IMR-90 (cell line): ENCODE results near the gene RYK. TPM values are rescaled to one million over a fixed set of nuclear protein-coding genes. Genes with fewer than 3 reads are reported as not detected.

ENCODE experiments used
- ATAC-seq: fragments of 200-7000 bp; cut with Tn5 transposase; 2 replicates; pipeline ENCODE4 v1.9.1; 2020; ENCODE audit warnings: low read depth, mild to moderate bottlenecking, moderate library complexity
- BruUV-seq: library from RNA; stranded (reverse); fragments of 400-500 nt; replicated peaks from 2 replicates; lab custom pipeline; 2021; lab: Mats Ljungman, UMichigan
- CTCF ChIA-PET: fragments of 300-600 bp; formaldehyde crosslinking; extraction: SDS; loops from one replicate; lab custom pipeline; 2021; ENCODE audit warnings: antibody characterized with exemption; lab: Yijun Ruan, JAX
- POLR2A ChIA-PET: fragments of 300-600 bp; sonication (Branson Sonifier 250); formaldehyde crosslinking; loops from one replicate; lab custom pipeline; 2022; ENCODE audit warnings: antibody characterized with exemption; ENCODE audit not compliant: unreplicated experiment; lab: Charles Lee
- DNase-seq: peaks from one replicate; pipeline ENCODE4 v3.0.0; 2013
- H2AFZ ChIP-seq: replicated peaks from 2 replicates; pipeline ENCODE3; 2013; ENCODE audit warnings: low read length, mild to moderate bottlenecking; ENCODE audit not compliant: poor library complexity
- H2AK5ac ChIP-seq: 2 replicates; pipeline ENCODE4 v1.6.1; 2013; ENCODE audit warnings: low read depth, low read length, inconsistent platforms
- H2AK9ac ChIP-seq: replicated peaks from 2 replicates; pipeline ENCODE3; 2013; ENCODE audit warnings: mild to moderate bottlenecking, low read depth, low read length, moderate library complexity; ENCODE audit not compliant: poor library complexity
- H2BK120ac ChIP-seq: 2 replicates; pipeline ENCODE4 v1.6.1; 2013; ENCODE audit warnings: low read depth, low read length, inconsistent platforms
- H2BK15ac ChIP-seq: 3 replicates; pipeline ENCODE4 v1.6.1; 2013; ENCODE audit warnings: low read depth, low read length, inconsistent platforms
- H2BK20ac ChIP-seq: 2 replicates; pipeline ENCODE4 v1.6.1; 2013; ENCODE audit warnings: low read depth, mild to moderate bottlenecking, inconsistent platforms, low read length, moderate library complexity
- H2BK5ac ChIP-seq: 2 replicates; pipeline ENCODE4 v1.6.1; 2013; ENCODE audit warnings: mild to moderate bottlenecking, low read depth, low read length, inconsistent platforms; ENCODE audit not compliant: poor library complexity, severe bottlenecking
- H3K14ac ChIP-seq: replicated peaks from 2 replicates; pipeline ENCODE4 v1.6.1; 2013; ENCODE audit warnings: low read depth, low read length, inconsistent platforms
- H3K18ac ChIP-seq: 2 replicates; pipeline ENCODE4 v1.6.1; 2013; ENCODE audit warnings: low read depth, low read length, control low read depth
- H3K23ac ChIP-seq: 2 replicates; pipeline ENCODE4 v1.6.1; 2013; ENCODE audit warnings: low read depth, low read length, inconsistent platforms
- H3K27ac ChIP-seq: 2 replicates; pipeline ENCODE4 v1.5.1; 2013; ENCODE audit warnings: mild to moderate bottlenecking, control low read depth, low read length; ENCODE audit not compliant: insufficient read depth
- H3K27me3 ChIP-seq: 2 replicates; pipeline ENCODE4 v1.6.1; 2013; ENCODE audit warnings: low read length; ENCODE audit not compliant: control insufficient read depth, insufficient read depth
- H3K36me3 ChIP-seq: 2 replicates; pipeline ENCODE4 v1.6.1; 2013; ENCODE audit warnings: low read length, mixed read lengths; ENCODE audit not compliant: control insufficient read depth, insufficient read depth
- H3K4ac ChIP-seq: 2 replicates; pipeline ENCODE4 v1.6.1; 2013; ENCODE audit warnings: low read depth, low read length, inconsistent platforms
- H3K4me1 ChIP-seq: 2 replicates; pipeline ENCODE4 v1.6.1; 2013; ENCODE audit warnings: low read length, mixed read lengths; ENCODE audit not compliant: control insufficient read depth, insufficient read depth
- H3K4me2 ChIP-seq: 2 replicates; pipeline ENCODE4 v1.6.1; 2013; ENCODE audit warnings: low read depth, mild to moderate bottlenecking, control low read depth, low read length, moderate library complexity
- H3K4me3 ChIP-seq: 2 replicates; pipeline ENCODE4 v1.5.1; 2013; ENCODE audit warnings: low read depth, mild to moderate bottlenecking, control low read depth, low read length, moderate library complexity; ENCODE audit not compliant: insufficient read depth
- H3K56ac ChIP-seq: 2 replicates; pipeline ENCODE4 v1.6.1; 2013; ENCODE audit warnings: low read length, inconsistent platforms; ENCODE audit not compliant: insufficient read depth; ENCODE audit errors: extremely low read depth
- H3K79me1 ChIP-seq, 2 experiments: 2 replicates each; pipeline ENCODE4 v1.6.1; 2013; ENCODE audit warnings: low read length in 2 of 2, inconsistent platforms in 1 of 2, low read depth in 1 of 2
- H3K9ac ChIP-seq: 2 replicates; pipeline ENCODE4 v1.6.1; 2013; ENCODE audit warnings: low read depth, low read length, control low read depth
- H3K9me1 ChIP-seq: 2 replicates; pipeline ENCODE4 v1.6.1; 2013; ENCODE audit warnings: low read length, inconsistent platforms; ENCODE audit not compliant: insufficient read depth
- H3K9me3 ChIP-seq: 2 replicates; pipeline ENCODE4 v1.6.1; 2013; ENCODE audit warnings: low read length; ENCODE audit not compliant: control insufficient read depth, insufficient read depth
- H4K20me1 ChIP-seq: 2 replicates; pipeline ENCODE4 v1.6.1; 2013; ENCODE audit warnings: low read length, inconsistent platforms; ENCODE audit not compliant: insufficient read depth
- H4K5ac ChIP-seq: 2 replicates; pipeline ENCODE4 v1.6.1; 2013; ENCODE audit warnings: mild to moderate bottlenecking, low read depth, low read length, control low read depth
- H4K8ac ChIP-seq, 2 experiments: 2 replicates each; pipeline ENCODE4 v1.6.1; 2013; ENCODE audit warnings: low read depth in 2 of 2, low read length in 2 of 2, control low read depth in 1 of 2, inconsistent platforms in 1 of 2
- H4K91ac ChIP-seq: 2 replicates; pipeline ENCODE4 v1.6.1; 2013; ENCODE audit warnings: low read depth, low read length, inconsistent platforms; ENCODE audit not compliant: insufficient read depth
- BHLHE40 ChIP-seq: fragments of 150-350 bp; IDR thresholded peaks from 2 replicates; pipeline ENCODE4 v1.6.1; 2016; ENCODE audit warnings: mild to moderate bottlenecking, low read depth, low read length
- CEBPB ChIP-seq: IDR thresholded peaks from 2 replicates; pipeline ENCODE4 v1.6.1; 2012; ENCODE audit warnings: low read depth, low read length, improper control_type of control experiment
- MAZ ChIP-seq: IDR thresholded peaks from 2 replicates; pipeline ENCODE4 v1.6.1; 2012; ENCODE audit warnings: low read depth, mild to moderate bottlenecking, low read length, improper control_type of control experiment, moderate library complexity, borderline replicate concordance
- NFE2L2 ChIP-seq: fragments of 150-350 bp; IDR thresholded peaks from 2 replicates; pipeline ENCODE4 v1.6.1; 2016; ENCODE audit warnings: low read depth, mild to moderate bottlenecking, low read length
- POLR2A ChIP-seq: IDR thresholded peaks from 2 replicates; pipeline ENCODE4 v1.6.1; 2012; ENCODE audit warnings: mild to moderate bottlenecking, low read depth, low read length
- RCOR1 ChIP-seq: IDR thresholded peaks from 2 replicates; pipeline ENCODE4 v1.6.1; 2012; ENCODE audit warnings: mild to moderate bottlenecking, low read length, improper control_type of control experiment; ENCODE audit not compliant: insufficient replicate concordance
- WGBS, 2 experiments: methylation state at CpG; one replicate each; pipeline versions ENCODE4 v1.1.5 to v1.1.7; 2013; ENCODE audit warnings: missing lambda C conversion rate in 2 of 2; ENCODE audit not compliant: insufficient read length in 1 of 2; ENCODE audit errors: extremely low coverage in 2 of 2; 5-methylcytosine and 5-hydroxymethylcytosine counted together
- dilution Hi-C: fragments of 300-500 bp; cut with HindIII; formaldehyde crosslinking; loops from one replicate; pipeline ENCODE4 v1.14.3; 2018; ENCODE audit warnings: low sequenced_read_pairs; ENCODE audit not compliant: unreplicated experiment
- in situ Hi-C: fragments of 300-500 bp; cut with MboI; formaldehyde crosslinking; loops from 3 replicates; pipeline ENCODE4 v1.14.3; 2019; ENCODE audit warnings: low sequenced_read_pairs, inconsistent platforms, mixed read lengths
- intact Hi-C: fragments of 100-400 bp; cut with micrococcal nuclease; formaldehyde crosslinking; loops from 2 replicates; pipeline ENCODE4 v1.10.0; 2022
- polyA plus RNA-seq, 3 experiments: library from polyadenylated mRNA; depleted of rRNA; stranded (reverse); fragments of >200 nt; gene quantifications; 2 replicates each; pipeline ENCODE4 v1.2.3, GENCODE V29; 2012; ENCODE audit warnings: low replicate concordance in 1 of 3
- total RNA-seq: library from RNA; depleted of rRNA; stranded (reverse); fragments of >200 nt; gene quantifications from 2 replicates; pipeline ENCODE4 v1.2.3, GENCODE V29; 2012

The RYK gene
- total and polyA plus RNA-seq, 2 of the 4 experiments (the other 2 are of a cell fraction), result 42.4 to 106 TPM

DNA sequence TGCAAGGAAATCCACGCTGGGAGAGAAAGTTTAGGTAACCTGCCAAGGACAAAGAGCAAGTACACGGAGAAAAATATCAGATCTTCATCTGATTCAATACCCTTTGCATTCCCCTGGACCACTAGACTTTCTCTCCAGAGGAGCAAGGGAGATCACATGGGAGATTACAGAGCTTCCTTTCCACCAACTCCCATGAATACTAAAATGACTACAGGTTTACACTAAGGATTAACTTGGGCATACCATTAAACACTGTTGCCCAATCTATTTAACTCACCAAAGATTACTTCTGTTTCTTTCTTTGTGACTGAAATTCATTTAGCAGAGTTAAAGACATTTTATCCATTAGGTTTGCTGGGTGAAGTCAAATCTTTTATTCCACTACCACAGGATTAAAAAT is 71.2 kb downstream of the RYK start:
- intact Hi-C loops, result no loop called here
- CTCF ChIA-PET, result no interaction called here

More for the DNA sequence above, 71.2 kb downstream of the RYK start:
- Histone ChIP-seq H2BK5ac (no peak overlapping the region), H4K5ac (no peak overlapping the region), H3K27me3 (no peaks in the 10 kb centered on the region), H3K4ac (no peak overlapping the region), H2BK15ac (no peak overlapping the region), H3K23ac (no peak overlapping the region), H3K14ac (no peak overlapping the region), H4K20me1 (no peaks in the 10 kb centered on the region), H3K4me3 (no peak overlapping the region), H3K27ac (no peak overlapping the region), H2BK120ac (no peak overlapping the region), H3K9ac (no peak overlapping the region), H4K91ac (no peak overlapping the region), H2AK9ac (no peak overlapping the region), H3K36me3 (peaks cover 18% of the 10 kb centered on the region), H3K9me1 (peaks cover 4% of the 10 kb centered on the region; the same call in 1 of the 2 replicates), H3K18ac (no peak overlapping the region), H3K4me2 (no peak overlapping the region), H3K9me3 (no peaks in the 10 kb centered on the region), H3K4me1 (peaks cover 4% of the 10 kb centered on the region), H2AK5ac (no peak overlapping the region), H3K79me1 (peaks cover 9 to 30% of the 10 kb centered on the region in 2 experiments), H4K8ac (no peak overlapping the region), H3K56ac (no peak overlapping the region), H2AFZ (no peak overlapping the region), H2BK20ac (no peak overlapping the region)
- dilution Hi-C loops, result no loop called here
- POLR2A ChIA-PET, result no interaction called here
- no CpG with 5 or more reads among the region's 2 CpGs for WGBS, 2 experiments
- in situ Hi-C loops, result no loop called here
- TF ChIP-seq NFE2L2 (no peak), RCOR1 (no peak), BHLHE40 (no peak), MAZ (no peak), CEBPB (no peak), POLR2A (no peak)
- ATAC-seq, result peak; percentile 60
- BruUV-seq, result no TSS peak
- peak; percentile 7 for DNase-seq
